Gastrocnemius medialis (tissue), 4 donors: ENCODE measurements around the gene CEP104.

Source experiments
- CTCF ChIP-seq, 5 experiments: fragments of 450-650 bp in 3 of 5; fragments of 200-600 bp in 2 of 5; sonication (generic) in 2 of 5; IDR thresholded peaks in 4 of 5; conservative IDR thresholded peaks in 1 of 5; 1 replicate in 4 of 5; 2 replicates in 1 of 5; pipeline ENCODE4 v1.5.1; 2016 to 2019; ENCODE audit warnings: antibody characterized with exemption in 5 of 5, mild to moderate bottlenecking in 3 of 5, moderate library complexity in 3 of 5
- POLR2A ChIP-seq, 2 donors: fragments of 450-650 bp; IDR thresholded peaks; one replicate each; pipeline ENCODE4 v1.6.1; 2017; ENCODE audit warnings: antibody characterized with exemption in 2 of 2, mild to moderate bottlenecking in 2 of 2, moderate library complexity in 2 of 2

DNA sequence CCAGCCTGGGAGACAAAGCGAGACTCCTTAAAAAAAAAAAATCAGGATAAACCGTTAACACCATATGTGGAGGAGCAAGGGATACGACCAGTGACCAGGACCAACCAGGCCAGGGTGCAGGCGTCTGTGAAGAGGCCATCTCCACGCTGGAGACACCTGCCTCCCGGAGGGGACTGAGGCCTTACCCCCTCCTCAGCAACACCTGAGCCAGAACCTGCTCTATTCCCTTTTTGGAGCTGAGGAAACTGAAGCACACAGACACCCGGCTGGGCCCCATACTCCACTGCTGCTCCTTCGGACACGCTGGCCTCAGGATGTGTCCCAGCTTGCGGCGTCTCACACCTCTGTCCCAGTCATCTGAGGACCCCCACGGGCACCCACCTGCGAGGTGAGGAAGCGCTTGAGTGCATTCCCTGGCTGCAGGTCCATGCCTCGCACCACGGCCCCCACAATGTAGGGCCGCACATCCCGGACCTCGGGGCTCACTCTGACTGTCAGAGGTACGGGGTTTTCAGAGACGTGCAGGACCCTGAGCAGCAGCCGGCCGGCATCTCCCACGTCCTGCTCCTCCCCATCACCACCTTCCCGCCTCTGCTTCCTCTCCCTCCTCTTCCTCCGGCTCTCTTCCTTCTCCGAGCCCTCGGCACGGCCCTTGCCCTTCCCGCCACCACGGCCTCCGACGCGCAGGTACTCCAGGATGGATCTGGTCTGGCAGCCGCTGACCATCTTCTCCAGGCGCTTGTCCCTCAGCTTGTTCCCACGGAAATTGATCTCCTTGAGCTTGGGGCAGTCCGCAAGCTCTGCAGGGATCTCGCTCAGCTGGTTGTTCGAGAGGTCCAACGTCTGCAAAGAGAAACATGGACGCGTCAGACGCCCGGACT lies 70.3 kb downstream of the CEP104 start:
- TF ChIP-seq CTCF (IDR thresholded peaks at IDR 0.05 in 4 of 5, conservative IDR thresholded peaks at IDR 0.05 in 1 of 5) (no peak), POLR2A (IDR thresholded peaks at IDR 0.05) (no peak)
